Central memory CD8-positive, alpha-beta T cell (primary cell): Measurements from ENCODE around the gene WWP2.
"Not testable (repeated sequence)": the region's sequence is repeated elsewhere in the genome, so short reads cannot be mapped to it uniquely, and the experiment has no call there.

Source experiments
- ATAC-seq: fragments of 150-1000 bp; cut with Tn5 transposase; replicated peaks from 2 replicates; pipeline ENCODE4 v1.10.0; 2022; ENCODE audit warnings: mild to moderate bottlenecking, moderate FRiP score, moderate number of reproducible peaks; ENCODE audit not compliant: poor library complexity, severe bottlenecking; ENCODE audit errors: extremely low read depth
- DNase-seq, 2 donors: peaks; one replicate each; pipeline ENCODE4 v3.0.0; 2021; ENCODE audit warnings: low spot score in 2 of 2
- H3K27ac Mint-ChIP-seq: one replicate; pipeline ENCODE4 v1.8.0; 2022; ENCODE audit warnings: low read depth, mild to moderate bottlenecking, moderate library complexity, mixed read lengths
- H3K27me3 Mint-ChIP-seq: one replicate; pipeline ENCODE4 v1.8.0; 2022; ENCODE audit warnings: mixed read lengths
- H3K36me3 Mint-ChIP-seq: one replicate; pipeline ENCODE4 v1.8.0; 2022; ENCODE audit warnings: mild to moderate bottlenecking, moderate library complexity, mixed read lengths; ENCODE audit not compliant: insufficient read depth
- H3K4me1 Mint-ChIP-seq: one replicate; pipeline ENCODE4 v1.8.0; 2022; ENCODE audit warnings: mixed read lengths
- H3K4me3 Mint-ChIP-seq: one replicate; pipeline ENCODE4 v1.8.0; 2022; ENCODE audit warnings: mild to moderate bottlenecking, moderate library complexity, mixed read lengths
- H3K9me3 Mint-ChIP-seq: one replicate; pipeline ENCODE4 v1.8.0; 2022; ENCODE audit warnings: mixed read lengths

The WWP2 gene

GRCh38 chr16:69952572-69953355 is 190.6 kb downstream of the WWP2 start:
- H3K9me3 Mint-ChIP-seq, H3K27ac Mint-ChIP-seq, ATAC-seq, H3K27me3 Mint-ChIP-seq, H3K4me3 Mint-ChIP-seq, DNase-seq, H3K36me3 Mint-ChIP-seq, H3K4me1 Mint-ChIP-seq: not testable (repeated sequence)

DNA sequence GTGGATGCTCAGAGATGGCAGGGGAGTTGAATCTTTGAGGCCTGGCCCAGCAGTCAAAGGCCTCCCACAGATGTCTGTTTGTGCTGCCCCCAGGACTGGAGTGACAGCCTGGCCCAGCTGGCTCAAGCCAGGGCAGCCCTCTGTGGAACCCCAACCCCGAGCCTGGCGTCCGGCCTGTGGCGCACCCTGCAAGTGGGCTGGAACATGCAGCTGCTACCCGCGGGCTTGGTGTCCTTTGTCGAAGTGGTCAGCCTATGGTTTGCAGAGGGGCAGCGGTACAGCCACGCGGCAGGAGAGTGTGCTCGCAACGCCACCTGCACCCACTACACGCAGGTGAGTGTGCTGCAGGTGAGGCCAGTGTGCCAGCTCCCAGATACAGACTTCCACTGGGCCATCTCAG is 192.1 kb downstream of the WWP2 start:
- H3K36me3 Mint-ChIP-seq, ATAC-seq, H3K27ac Mint-ChIP-seq, H3K27me3 Mint-ChIP-seq, H3K9me3 Mint-ChIP-seq, H3K4me1 Mint-ChIP-seq, H3K4me3 Mint-ChIP-seq, DNase-seq: not testable (repeated sequence)

DNA sequence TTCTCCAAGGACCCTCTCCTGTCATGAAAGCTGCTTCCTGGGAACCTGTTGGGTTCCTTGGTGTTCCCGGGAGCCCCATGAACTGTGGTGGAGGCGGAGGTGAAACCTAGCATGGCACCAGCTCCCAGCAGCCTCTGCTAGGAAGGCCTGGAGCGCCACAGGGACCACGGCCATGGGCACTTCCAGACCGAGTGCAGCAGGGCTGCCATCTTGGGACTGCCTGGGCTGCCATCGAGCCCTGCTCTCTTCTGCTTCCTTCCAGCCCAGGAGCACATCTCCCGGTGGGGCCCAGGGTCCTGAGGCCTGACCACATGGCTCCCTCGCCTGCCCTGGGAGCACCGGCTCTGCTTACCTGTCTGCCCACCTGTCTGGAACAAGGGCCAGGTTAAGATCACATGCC is 201.2 kb downstream of the WWP2 start:
- not testable (repeated sequence) for H3K27me3 Mint-ChIP-seq, H3K9me3 Mint-ChIP-seq, DNase-seq, H3K4me3 Mint-ChIP-seq, ATAC-seq, H3K4me1 Mint-ChIP-seq, H3K36me3 Mint-ChIP-seq, H3K27ac Mint-ChIP-seq

DNA sequence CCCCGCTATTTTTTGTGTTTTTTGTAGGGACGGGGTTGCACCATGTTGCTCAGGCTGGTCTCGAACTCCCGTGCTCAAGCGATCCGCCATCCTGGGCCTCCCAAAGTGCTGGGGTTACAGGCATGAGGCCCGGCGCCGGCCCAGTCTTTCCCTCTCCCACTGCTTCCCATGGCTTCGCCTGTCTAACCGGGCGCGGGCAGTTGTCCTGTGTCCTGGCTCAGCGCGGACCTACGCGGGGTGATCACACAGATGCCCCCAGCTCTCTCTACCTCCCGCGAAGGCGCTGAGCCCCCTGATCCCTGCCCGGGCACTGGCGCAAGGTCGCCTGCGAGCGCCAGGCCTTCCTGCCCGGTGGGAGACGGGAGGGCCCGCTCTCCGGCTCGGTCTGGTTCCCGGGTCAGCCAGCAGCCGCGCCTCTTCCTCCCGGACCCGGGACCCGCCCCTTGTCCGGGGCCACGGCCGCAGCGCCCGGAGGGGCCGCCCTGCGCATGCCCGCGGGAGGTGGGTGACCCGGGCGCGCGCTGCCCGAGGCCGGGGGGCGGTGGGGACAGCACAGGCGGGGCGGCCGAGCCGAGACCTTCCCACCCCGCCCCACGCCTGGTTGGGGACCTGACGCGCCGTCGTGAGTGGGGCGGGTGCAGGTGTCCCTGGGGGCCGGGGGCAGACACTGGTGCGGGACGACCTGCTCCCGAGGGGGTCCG is 203.0 kb downstream of the WWP2 start:
- H3K4me3 Mint-ChIP-seq, DNase-seq, ATAC-seq, H3K27ac Mint-ChIP-seq, H3K27me3 Mint-ChIP-seq, H3K9me3 Mint-ChIP-seq, H3K36me3 Mint-ChIP-seq, H3K4me1 Mint-ChIP-seq: not testable (repeated sequence)

- DNase-seq, H3K4me1 Mint-ChIP-seq, H3K36me3 Mint-ChIP-seq, H3K9me3 Mint-ChIP-seq, H3K27me3 Mint-ChIP-seq, H3K4me3 Mint-ChIP-seq, H3K27ac Mint-ChIP-seq, ATAC-seq: not testable (repeated sequence)
Observed at GRCh38 chr16:69965661-69966054, 203.5 kb downstream of the WWP2 start.

DNA sequence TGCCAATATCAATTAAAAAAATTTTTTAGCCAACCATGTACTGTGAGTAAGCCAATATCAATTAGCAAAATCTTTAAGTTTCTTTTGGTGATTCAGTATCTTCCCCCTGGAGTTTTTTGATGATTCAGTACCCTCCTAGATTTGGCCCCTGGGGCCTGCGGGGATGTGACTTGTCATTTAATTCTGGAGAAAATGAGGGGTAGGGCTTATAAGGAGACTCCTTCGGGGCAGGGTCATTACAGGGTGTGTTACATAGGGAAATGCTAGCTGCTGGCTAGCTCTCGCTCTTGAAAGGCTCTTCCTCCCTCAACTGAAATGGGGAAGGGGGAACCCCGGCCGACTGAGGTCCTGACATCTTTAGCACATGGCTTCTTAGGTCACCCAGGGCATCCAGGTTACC is 205.6 kb downstream of the WWP2 start:
- not testable (repeated sequence) for H3K27me3 Mint-ChIP-seq, H3K36me3 Mint-ChIP-seq, ATAC-seq, H3K27ac Mint-ChIP-seq, DNase-seq, H3K4me3 Mint-ChIP-seq, H3K9me3 Mint-ChIP-seq, H3K4me1 Mint-ChIP-seq

DNA sequence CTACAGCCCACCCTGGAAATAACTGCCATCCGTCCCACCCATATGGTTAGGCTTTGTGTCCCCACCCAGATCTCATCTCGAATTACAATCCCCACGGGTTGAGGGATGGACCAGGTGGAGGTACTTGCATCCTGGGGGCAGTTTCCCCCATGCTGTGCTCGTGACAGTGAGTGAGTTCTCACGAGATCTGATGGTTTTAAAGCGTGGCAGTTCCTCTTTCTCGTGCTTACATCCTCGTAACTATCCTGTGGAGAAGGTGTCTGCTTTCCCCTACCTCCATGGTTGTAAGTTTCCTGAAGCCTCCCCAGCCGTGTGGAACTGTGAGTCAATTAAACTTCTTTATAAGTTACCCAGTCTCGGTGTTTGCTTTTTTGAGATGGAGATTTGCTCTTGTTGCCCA is 206.0 kb downstream of the WWP2 start:
- ATAC-seq, H3K27me3 Mint-ChIP-seq, H3K4me1 Mint-ChIP-seq, H3K27ac Mint-ChIP-seq, DNase-seq, H3K36me3 Mint-ChIP-seq, H3K9me3 Mint-ChIP-seq, H3K4me3 Mint-ChIP-seq: not testable (repeated sequence)

DNA sequence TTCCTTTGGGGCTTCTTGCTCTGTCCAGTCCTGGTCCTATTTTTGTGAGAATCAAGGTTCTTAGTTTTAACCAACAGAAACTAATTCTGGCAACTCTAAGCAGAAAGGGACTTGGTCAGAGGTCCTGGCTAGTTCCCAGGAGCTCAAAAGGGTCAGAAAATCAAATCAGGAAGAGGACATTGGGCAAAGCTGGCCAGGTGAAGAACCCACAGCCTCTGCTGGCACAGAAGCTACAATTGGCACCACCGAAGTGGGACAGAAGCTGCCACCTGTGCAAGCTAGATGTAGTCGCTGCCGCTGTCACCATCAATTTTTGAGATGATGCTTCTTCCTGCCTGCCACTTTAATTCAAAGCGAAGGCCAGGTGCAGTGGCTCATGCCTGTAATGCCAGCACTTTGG is 207.5 kb downstream of the WWP2 start:
- not testable (repeated sequence) for H3K4me1 Mint-ChIP-seq, H3K4me3 Mint-ChIP-seq, DNase-seq, H3K27ac Mint-ChIP-seq, H3K27me3 Mint-ChIP-seq, ATAC-seq, H3K9me3 Mint-ChIP-seq, H3K36me3 Mint-ChIP-seq

- H3K27ac Mint-ChIP-seq = peak overlapping the region; percentile 53
- not testable (repeated sequence) for DNase-seq, ATAC-seq, H3K4me3 Mint-ChIP-seq, H3K9me3 Mint-ChIP-seq, H3K36me3 Mint-ChIP-seq, H3K4me1 Mint-ChIP-seq, H3K27me3 Mint-ChIP-seq
Observed at GRCh38 chr16:69972120-69972519, 210.0 kb downstream of the WWP2 start.

DNA sequence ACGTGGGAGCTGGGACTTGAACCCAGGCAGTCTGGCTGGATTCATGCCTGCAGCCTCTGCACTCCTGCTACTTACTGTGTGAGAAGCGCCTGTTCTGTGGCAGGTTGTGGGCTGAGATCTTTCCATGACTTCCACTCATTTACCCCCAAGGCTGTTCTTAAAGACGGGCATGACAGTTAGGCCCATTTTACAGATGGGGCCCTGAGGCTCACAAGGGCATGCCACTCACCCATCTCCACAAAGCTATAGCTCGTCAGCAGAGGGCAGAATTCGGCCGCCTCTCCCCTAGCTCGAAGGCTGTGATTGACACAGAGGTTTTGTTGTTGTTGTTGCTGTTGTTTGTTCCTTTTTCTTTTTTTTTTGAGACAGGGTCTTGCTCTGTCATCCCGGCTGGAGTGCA is 210.8 kb downstream of the WWP2 start:
- ATAC-seq, H3K27ac Mint-ChIP-seq, H3K4me1 Mint-ChIP-seq, DNase-seq, H3K36me3 Mint-ChIP-seq, H3K4me3 Mint-ChIP-seq, H3K27me3 Mint-ChIP-seq, H3K9me3 Mint-ChIP-seq: not testable (repeated sequence)

DNA sequence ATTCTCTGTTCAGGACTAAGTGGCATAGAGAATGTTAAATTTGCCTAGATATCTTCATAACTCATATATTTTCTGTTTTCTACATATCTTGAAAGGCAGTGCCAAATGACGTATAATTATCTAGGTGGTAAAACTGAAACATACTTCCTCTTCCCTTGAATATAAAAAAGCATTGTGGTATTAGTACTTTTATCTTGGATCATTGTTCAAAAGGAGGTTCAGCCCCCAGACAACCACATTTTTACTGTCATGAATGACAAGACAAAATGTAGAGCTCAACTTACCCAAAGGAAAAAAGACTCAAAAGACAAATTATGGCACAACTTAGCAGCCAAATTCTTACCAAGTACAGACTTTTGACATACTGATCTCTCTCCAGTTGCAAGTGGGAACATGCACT is 223.1 kb downstream of the WWP2 start:
- not testable (repeated sequence) for H3K9me3 Mint-ChIP-seq, H3K27me3 Mint-ChIP-seq, H3K4me1 Mint-ChIP-seq, H3K36me3 Mint-ChIP-seq, H3K4me3 Mint-ChIP-seq, ATAC-seq, DNase-seq, H3K27ac Mint-ChIP-seq
